Measurements from ENCODE around the gene DNPEP. TPM values are rescaled to one million over a fixed set of nuclear protein-coding genes. Genes with fewer than 3 reads are reported as not detected.

Gene DNPEP
- 73.5 TPM for polyA plus RNA-seq (2013, experiment 1 of 2; ENCODE audit: insufficient read length)
- 67.5 TPM for polyA plus RNA-seq (2013, experiment 2 of 2; ENCODE audit: insufficient read length)

- peak; percentile 85 for DNase-seq
Observed at GRCh38 chr2:219387306-219388120, at the start of gene DNPEP. Gene DNPEP, minus strand, starts transcription at chr2:219387912. Its CDS starts 118 bp downstream, at chr2:219387794.

GRCh38 chr2:219437141-219437540, 49.4 kb upstream of the DNPEP start:
- no peak for DNase-seq

- DNase-seq = no peak
Observed at GRCh38 chr2:219436491-219436890, 48.8 kb upstream of the DNPEP start.

- no peak for DNase-seq
Observed at GRCh38 chr2:219435701-219436100, 48.0 kb upstream of the DNPEP start.

- DNase-seq = peak; percentile 28
Observed at GRCh38 chr2:219434718-219435525, 47.2 kb upstream of the DNPEP start, which contains the start of gene SPEG. Gene SPEG, plus strand, starts transcription at chr2:219434843. Its CDS starts 135 bp downstream, at chr2:219434978.

GRCh38 chr2:219434468-219434717, 46.7 kb upstream of the DNPEP start:
- DNase-seq = no peak

GRCh38 chr2:219433666-219434467, 46.2 kb upstream of the DNPEP start:
- peak; percentile 77 for DNase-seq

- peak; percentile 67 for DNase-seq
Observed at GRCh38 chr2:219430633-219431615, 43.2 kb upstream of the DNPEP start.

- no peak for DNase-seq
Observed at GRCh38 chr2:219429958-219430606, 42.4 kb upstream of the DNPEP start.

GRCh38 chr2:219428469-219428868, 40.8 kb upstream of the DNPEP start:
- no peak for DNase-seq

- no peak for DNase-seq
Observed at GRCh38 chr2:219426534-219427136, 38.9 kb upstream of the DNPEP start.

GRCh38 chr2:219426068-219426443, 38.3 kb upstream of the DNPEP start:
- no peak for DNase-seq

- DNase-seq = no peak
Observed at GRCh38 chr2:219425238-219426067, 37.7 kb upstream of the DNPEP start.

- no peak for DNase-seq
Observed at GRCh38 chr2:219423652-219424377, 36.1 kb upstream of the DNPEP start.

- no peak for DNase-seq
Observed at GRCh38 chr2:219422952-219423534, 35.3 kb upstream of the DNPEP start.

GRCh38 chr2:219421323-219421722, 33.6 kb upstream of the DNPEP start:
- no peak for DNase-seq

GRCh38 chr2:219420687-219421086, 33.0 kb upstream of the DNPEP start:
- no peak for DNase-seq

Data from fibroblast of skin of back (primary cell).